Neutrophil (primary cell): ENCODE results near the gene ASTN2.

ENCODE experiments used
- H3K27ac ChIP-seq: fragments of 200-600 bp; sonication (generic); 2 replicates; pipeline ENCODE4 v1.5.1; 2016; ENCODE audit warnings: mild to moderate bottlenecking, moderate library complexity
- H3K27me3 ChIP-seq: fragments of 200-600 bp; sonication (generic); 2 replicates; pipeline ENCODE4 v1.6.0; 2016; ENCODE audit warnings: mild to moderate bottlenecking
- H3K36me3 ChIP-seq: fragments of 200-600 bp; sonication (generic); 2 replicates; pipeline ENCODE4 v1.5.1; 2017
- H3K4me1 ChIP-seq, 2 experiments: fragments of 200-600 bp in 1 of 2; sonication (generic) in 1 of 2; 1 replicate in 1 of 2; 2 replicates in 1 of 2; pipeline versions ENCODE4 v1.5.1 to v1.6.1; 2013 to 2016; ENCODE audit warnings: low read depth in 1 of 2, low read length in 1 of 2, mild to moderate bottlenecking in 1 of 2, moderate library complexity in 1 of 2; ENCODE audit not compliant: control insufficient read depth in 1 of 2, insufficient read depth in 1 of 2
- H3K4me3 ChIP-seq, 2 experiments: fragments of 200-600 bp in 1 of 2; sonication (generic) in 1 of 2; 1 replicate in 1 of 2; 2 replicates in 1 of 2; pipeline ENCODE4 v1.5.1; 2013 to 2016; ENCODE audit warnings: low read depth in 1 of 2, low read length in 1 of 2, mild to moderate bottlenecking in 1 of 2, moderate library complexity in 1 of 2
- H3K9me3 ChIP-seq: fragments of 200-600 bp; sonication (generic); 2 replicates; pipeline ENCODE4 v1.5.1; 2016
- TF ChIP-seq, protein P1 (sequence below): fragments of 200-600 bp; sonication (generic); IDR thresholded peaks from 2 replicates; pipeline ENCODE4 v1.5.1; 2016; ENCODE audit warnings: antibody characterized with exemption

The ASTN2 gene

DNA sequence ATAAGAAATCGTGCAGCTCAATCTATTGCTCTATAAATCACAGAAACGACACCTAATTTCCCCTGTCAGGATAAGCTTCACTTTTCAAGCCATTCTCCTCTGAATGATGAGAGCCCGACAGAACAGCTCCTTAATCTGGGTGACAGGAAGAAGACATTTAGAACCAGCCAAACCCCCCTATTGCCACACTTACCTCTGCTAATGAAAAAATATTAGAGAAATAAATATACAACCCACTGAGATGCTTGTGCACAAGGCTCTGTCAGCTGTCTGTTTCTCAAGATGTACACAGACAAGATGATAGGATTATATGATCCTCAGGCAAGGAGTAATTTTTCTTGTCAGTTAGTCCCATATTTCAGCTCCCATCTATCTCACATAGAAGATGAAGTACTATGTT lies 785.2 kb downstream of the ASTN2 start:
- Histone ChIP-seq H3K4me1 (no peaks in the 10 kb centered on the region), H3K27ac (no peak overlapping the region), H3K36me3 (no peaks in the 10 kb centered on the region), H3K9me3 (no peaks in the 10 kb centered on the region), H3K4me3 (no peak overlapping the region), H3K27me3 (no peaks in the 10 kb centered on the region)
- TF ChIP-seq, protein P1, sequence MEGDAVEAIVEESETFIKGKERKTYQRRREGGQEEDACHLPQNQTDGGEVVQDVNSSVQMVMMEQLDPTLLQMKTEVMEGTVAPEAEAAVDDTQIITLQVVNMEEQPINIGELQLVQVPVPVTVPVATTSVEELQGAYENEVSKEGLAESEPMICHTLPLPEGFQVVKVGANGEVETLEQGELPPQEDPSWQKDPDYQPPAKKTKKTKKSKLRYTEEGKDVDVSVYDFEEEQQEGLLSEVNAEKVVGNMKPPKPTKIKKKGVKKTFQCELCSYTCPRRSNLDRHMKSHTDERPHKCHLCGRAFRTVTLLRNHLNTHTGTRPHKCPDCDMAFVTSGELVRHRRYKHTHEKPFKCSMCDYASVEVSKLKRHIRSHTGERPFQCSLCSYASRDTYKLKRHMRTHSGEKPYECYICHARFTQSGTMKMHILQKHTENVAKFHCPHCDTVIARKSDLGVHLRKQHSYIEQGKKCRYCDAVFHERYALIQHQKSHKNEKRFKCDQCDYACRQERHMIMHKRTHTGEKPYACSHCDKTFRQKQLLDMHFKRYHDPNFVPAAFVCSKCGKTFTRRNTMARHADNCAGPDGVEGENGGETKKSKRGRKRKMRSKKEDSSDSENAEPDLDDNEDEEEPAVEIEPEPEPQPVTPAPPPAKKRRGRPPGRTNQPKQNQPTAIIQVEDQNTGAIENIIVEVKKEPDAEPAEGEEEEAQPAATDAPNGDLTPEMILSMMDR = no peak

- TF ChIP-seq, protein P1 = no peak
- H3K9me3 ChIP-seq = no peaks in the 10 kb centered on the region
- H3K27me3 ChIP-seq = no peaks in the 10 kb centered on the region
- no peak overlapping the region for H3K27ac ChIP-seq
- H3K4me3 ChIP-seq = no peak overlapping the region
- H3K4me1 ChIP-seq = no peaks in the 10 kb centered on the region
- H3K36me3 ChIP-seq = no peaks in the 10 kb centered on the region
Measured at GRCh38 chr9:116628716-116629115, 786.1 kb downstream of the ASTN2 start.

- Histone ChIP-seq H3K4me3 (no peak overlapping the region), H3K27ac (no peak overlapping the region), H3K36me3 (no peaks in the 10 kb centered on the region), H3K27me3 (no peaks in the 10 kb centered on the region), H3K4me1 (no peaks in the 10 kb centered on the region), H3K9me3 (no peaks in the 10 kb centered on the region)
- TF ChIP-seq, protein P1 = no peak
Measured at GRCh38 chr9:116627433-116627832, 787.4 kb downstream of the ASTN2 start.

- Histone ChIP-seq H3K27me3 (no peaks in the 10 kb centered on the region), H3K9me3 (no peaks in the 10 kb centered on the region)
Measured at GRCh38 chr9:116626762-116627161, 788.1 kb downstream of the ASTN2 start.

DNA sequence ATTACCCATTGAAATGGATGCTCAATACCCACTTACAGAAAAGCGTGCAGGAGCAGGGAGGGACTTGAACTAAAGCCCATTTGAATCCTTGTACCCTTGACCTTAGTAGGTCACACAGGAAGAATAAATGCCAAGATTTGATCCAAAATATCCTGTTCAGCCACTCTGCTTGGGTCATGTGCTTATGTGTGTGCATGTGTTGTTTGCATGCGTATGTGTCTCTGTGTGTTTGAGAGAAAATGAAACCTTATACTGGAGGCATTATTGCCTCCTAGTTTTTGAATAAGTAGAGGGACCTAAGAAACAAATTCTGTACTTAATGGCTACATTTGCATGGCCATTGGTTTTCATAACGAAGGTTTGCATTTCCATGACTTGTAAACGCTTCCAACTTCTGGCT lies 791.1 kb downstream of the ASTN2 start:
- no peaks in the 10 kb centered on the region for H3K36me3 ChIP-seq
- H3K4me3 ChIP-seq = no peak overlapping the region
- H3K27me3 ChIP-seq = no peaks in the 10 kb centered on the region
- H3K27ac ChIP-seq = no peak overlapping the region
- H3K9me3 ChIP-seq = no peaks in the 10 kb centered on the region
- H3K4me1 ChIP-seq = no peaks in the 10 kb centered on the region
- TF ChIP-seq, protein P1 = no peak

More at GRCh38 chr9:116626762-116627161, 788.1 kb downstream of the ASTN2 start:
- Histone ChIP-seq H3K27ac (no peak overlapping the region), H3K4me3 (no peak overlapping the region), H3K4me1 (no peaks in the 10 kb centered on the region), H3K36me3 (no peaks in the 10 kb centered on the region)
- TF ChIP-seq, protein P1 = no peak

GRCh38 chr9:116617389-116617788 lies 797.5 kb downstream of the ASTN2 start:
- no peaks in the 10 kb centered on the region for H3K36me3 ChIP-seq
- TF ChIP-seq, protein P1 = no peak
- no peaks in the 10 kb centered on the region for H3K27me3 ChIP-seq
- no peak overlapping the region for H3K27ac ChIP-seq
- H3K9me3 ChIP-seq = no peaks in the 10 kb centered on the region
- no peak overlapping the region for H3K4me3 ChIP-seq
- H3K4me1 ChIP-seq = no peaks in the 10 kb centered on the region
